NCI-H510A (cell line): ENCODE data around the gene SLC2A4RG.
"Not testable (repeated sequence)": the region's sequence is repeated elsewhere in the genome, so short reads cannot be mapped to it uniquely, and the experiment has no call there.

ENCODE experiments used
- DNase-seq: peaks from one replicate; lab custom pipeline; 2025; lab: John Stamatoyannopoulos, UW

The SLC2A4RG gene

GRCh38 chr20:63714858-63715257, 24.7 kb upstream of the SLC2A4RG start:
- DNase-seq, result no peak

DNA sequence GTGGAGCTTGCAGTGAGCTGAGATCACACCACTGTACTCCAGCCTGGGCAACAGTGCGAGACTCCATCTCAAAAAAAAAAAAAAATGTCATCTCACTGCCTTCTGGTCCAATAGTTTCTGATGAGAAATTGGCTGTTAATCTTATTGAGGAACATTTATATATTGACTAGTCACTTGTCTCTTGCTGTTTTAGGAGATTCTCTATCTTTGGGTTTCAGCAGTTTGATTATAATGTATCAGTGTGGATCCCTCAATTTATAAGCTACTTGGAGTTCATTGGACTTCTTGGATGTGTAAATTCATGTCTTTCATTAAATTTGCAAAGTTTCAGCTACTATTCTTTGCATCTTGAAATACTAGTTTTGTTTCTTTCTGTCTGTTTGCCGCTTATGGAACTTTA, 20.6 kb upstream of the SLC2A4RG start:
- DNase-seq, result no peak

DNA sequence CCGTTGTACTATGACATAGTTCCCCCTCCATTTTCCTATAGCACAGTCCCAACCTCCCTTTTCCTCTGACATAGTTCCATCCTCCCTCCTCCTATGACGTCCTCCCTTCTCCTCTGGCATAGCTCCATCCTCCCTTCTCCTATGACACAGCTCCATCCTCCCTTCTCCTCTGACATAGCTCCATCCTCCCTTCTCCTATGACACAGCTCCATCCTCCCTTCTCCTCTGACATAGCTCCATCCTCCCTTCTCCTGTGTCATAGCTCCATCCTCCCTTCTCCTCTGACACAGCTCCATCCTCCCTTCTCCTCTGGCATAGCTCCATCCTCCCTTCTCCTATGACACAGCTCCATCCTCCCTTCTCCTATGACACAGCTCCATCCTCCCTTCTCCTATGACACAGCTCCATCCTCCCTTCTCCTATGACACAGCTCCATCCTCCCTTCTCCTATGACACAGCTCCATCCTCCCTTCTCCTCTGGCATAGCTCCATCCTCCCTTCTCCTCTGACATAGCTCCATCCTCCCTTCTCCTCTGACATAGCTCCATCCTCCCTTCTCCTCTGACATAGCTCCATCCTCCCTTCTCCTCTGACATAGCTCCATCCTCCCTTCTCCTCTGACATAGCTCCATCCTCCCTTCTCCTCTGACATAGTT, 16.5 kb upstream of the SLC2A4RG start:
- not testable (repeated sequence) for DNase-seq

GRCh38 chr20:63730189-63730733, 9.3 kb upstream of the SLC2A4RG start:
- DNase-seq, result not testable (repeated sequence)

GRCh38 chr20:63731410-63731809, 8.2 kb upstream of the SLC2A4RG start:
- no peak for DNase-seq

- no peak for DNase-seq
Measured at GRCh38 chr20:63732118-63733095, 7.2 kb upstream of the SLC2A4RG start.

GRCh38 chr20:63733117-63733516, 6.5 kb upstream of the SLC2A4RG start:
- no peak for DNase-seq

- no peak for DNase-seq
Measured at GRCh38 chr20:63733579-63734081, 5.9 kb upstream of the SLC2A4RG start.

DNA sequence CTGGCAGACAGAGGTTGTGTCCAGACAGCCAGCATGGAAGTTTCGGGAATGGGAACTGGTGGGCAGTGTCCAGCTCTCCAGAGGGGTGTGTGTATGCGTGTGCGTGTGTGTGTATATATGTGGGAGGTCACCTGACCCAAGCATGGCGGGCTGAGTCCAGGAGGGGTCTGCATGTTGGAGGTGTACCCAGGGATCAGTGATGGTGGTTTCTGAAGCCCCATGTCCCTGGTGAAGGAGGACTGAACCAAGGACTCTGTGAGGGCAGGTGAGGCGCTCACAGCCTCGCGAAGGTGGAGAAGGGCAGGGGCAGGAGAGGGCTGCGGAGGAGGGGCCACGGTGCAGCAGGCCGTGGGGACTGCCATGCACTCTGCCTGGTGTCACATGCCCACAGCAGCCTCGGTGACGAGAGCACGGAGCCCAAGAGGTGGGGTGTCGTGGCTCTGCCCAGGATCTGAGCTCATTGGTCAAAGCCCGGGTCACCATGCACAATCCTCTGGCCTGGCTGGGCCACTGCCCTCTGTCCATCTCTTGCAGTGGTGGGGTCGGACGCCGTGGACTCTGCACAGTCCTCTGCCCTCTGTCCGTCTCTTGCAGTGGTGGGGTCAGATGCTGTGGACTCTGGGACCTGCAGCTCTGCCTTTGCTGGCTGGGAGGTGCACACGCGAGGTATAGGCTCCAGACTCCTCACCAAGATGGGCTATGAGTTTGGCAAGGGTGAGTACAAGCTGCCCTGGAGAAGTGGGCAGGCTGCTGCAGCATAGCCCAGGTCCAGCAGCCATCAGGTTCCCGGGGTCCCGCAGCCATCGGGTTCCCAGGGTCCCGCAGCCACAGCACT, 5.2 kb upstream of the SLC2A4RG start:
- DNase-seq, result no peak

DNA sequence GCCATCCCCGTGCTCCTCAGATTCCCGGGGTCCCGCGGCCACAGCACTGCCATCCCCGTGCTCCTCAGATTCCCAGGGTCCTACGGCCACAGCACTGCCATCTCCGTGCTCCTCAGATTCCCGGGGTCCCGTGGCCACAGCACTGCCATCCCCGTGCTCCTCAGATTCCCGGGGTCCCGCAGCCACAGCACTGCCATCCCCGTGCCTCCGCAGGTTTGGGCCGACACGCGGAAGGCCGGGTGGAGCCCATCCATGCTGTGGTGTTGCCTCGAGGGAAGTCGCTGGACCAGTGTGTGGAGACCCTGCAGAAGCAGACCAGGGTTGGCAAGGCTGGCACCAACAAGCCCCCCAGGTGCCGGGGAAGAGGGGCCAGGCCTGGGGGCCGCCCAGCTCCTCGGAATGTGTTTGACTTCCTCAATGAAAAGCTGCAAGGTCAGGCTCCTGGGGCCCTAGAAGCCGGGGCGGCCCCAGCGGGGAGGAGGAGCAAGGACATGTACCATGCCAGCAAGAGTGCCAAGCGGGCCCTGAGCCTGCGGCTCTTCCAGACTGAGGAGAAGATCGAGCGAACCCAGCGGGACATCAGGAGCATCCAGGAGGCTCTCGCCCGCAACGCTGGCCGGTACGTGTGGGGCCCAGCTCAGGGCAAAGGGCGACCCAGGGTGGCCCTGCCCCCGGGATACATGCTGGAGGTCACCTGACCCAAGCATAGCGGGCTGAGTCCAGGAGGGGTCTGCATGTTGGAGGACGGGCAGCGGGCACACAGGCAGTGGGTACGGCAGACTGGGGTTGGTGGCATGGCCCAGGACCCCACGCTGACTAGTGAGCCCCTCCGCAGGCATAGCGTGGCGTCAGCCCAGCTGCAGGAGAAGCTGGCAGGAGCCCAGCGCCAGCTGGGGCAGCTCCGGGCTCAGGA, 4.4 kb upstream of the SLC2A4RG start:
- no peak for DNase-seq

DNA sequence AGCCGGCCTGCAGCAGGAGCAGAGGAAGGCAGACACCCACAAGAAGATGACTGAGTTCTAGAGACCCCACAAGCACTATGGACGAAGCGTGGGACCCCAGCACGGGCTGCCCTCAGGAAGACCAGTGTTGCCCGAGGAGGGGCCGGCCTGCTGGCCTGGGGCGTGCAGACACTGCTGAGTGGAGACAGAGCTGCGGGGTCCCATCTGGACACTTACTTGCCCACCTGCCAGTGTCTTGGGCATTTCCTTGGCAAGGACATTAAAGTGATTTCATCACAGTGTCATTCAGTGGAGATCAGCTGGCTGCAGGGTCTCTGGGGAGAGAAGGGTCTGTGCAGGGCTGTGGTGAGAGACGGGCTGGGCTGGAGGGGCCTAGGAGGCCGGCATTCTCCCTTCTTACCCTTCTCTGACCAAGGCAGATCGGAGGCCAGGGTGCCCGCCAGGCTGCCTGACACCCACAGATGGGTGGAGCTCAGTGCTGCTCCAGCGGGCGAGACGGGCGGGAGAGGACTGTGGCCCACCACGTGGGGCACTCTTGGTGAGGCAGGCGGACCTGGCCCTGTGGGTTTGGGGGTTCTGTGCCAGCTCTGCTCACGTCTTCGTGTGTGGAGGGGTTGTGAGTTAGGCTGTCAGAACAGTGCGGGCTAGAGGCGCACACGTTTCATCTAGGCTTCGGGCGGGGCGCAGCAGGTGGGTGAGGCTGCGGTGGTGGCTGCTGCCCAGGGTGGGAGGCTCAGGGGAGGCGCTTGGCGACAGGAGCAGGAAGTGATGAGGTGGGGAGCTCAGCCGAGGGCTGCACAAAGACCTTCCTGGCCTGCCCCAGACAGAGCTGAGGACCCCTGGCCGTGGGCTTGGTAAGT, 3.5 kb upstream of the SLC2A4RG start, which contains the start of gene LIME1:
LIME1 (plus strand) TSS at position 806 of the 860 bp plus-strand sequence. CDS start 886 bp downstream, outside the sequence.
- no peak for DNase-seq

GRCh38 chr20:63736893-63737694, 2.5 kb upstream of the SLC2A4RG start:
- no peak for DNase-seq

- no peak for DNase-seq
Measured at GRCh38 chr20:63737695-63737944, 2.0 kb upstream of the SLC2A4RG start.

- DNase-seq, result no peak
Measured at GRCh38 chr20:63737945-63738686, 1.5 kb upstream of the SLC2A4RG start.

DNA sequence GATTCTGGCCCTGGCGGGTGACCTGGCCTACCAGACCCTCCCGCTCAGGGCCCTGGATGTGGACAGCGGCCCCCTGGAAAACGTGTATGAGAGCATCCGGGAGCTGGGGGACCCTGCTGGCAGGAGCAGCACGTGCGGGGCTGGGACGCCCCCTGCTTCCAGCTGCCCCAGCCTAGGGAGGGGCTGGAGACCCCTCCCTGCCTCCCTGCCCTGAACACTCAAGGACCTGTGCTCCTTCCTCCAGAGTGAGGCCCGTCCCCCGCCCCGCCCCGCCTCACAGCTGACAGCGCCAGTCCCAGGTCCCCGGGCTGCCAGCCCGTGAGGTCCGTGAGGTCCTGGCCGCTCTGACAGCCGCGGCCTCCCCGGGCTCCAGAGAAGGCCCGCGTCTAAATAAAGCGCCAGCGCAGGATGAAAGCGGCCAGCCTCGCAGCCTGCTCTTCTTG, 868 bp upstream of the SLC2A4RG start:
- no peak for DNase-seq

DNA sequence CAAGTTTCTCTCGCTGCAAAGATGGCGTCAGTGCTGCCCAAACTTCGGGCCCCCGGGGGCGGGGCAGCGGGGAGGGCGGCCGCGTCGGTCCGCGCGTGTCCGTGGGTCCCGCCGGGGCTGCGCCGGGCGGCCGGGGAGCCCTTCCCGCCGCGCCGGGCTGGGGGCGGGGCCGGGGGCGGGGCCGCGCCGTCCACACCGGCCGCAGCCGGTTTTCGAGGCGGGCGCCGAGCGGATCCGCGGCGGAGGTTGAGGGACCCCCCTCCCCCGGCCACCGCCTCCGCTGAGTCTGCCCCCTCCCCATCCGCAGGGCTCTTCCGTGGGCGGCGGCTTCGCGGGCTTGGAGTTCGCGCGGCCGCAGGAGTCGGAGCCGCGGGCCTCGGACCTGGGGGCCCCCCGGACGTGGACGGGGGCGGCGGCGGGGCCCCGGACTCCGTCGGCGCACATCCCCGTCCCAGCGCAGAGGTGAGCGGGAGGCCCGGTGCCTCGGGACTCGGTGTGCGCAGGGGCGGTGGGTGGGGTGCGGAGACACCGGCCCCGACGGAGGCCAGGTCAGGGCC, 572 bp downstream of the SLC2A4RG start:
- no peak for DNase-seq

DNA sequence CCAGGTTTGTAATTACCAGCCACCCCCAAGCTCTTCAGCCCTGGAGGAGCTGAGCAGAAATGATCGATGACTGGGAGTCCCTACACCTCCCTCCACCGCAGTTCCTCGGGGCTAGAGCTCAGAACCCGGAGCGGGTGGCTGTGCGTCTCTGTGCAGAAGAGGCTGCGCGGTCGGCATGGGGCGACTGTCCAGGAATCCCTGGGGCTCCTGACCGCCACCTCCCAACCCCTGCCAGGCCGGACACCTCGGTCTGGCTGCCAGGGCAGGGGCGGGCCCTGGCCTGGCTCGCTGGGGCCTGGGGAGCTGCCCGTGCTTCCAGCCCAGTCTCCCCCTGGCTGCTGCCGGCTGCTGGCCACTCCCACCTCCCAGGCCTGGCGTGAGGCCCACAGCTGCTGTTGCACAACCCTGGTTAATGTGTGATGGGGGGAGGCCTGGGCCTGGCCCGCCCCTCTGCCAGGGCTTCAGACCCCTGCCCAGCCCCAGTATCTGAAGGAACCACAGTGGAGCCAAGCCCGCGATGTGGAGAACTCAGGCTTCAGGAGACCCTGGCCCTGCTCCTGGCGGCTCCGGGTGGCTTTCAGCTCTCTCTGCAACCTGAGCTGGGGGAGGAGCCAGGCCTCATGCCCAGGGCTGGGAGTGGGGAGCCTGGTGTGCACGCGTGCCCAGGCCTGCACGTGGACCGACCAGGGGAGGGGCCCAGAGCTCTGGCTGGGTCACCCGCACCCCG, 1.2 kb downstream of the SLC2A4RG start:
- DNase-seq, result peak; percentile 38
